Right kidney (tissue), 1 donor: ENCODE data around the gene PIGU.
"Not testable (repeated sequence)": the region's sequence is repeated elsewhere in the genome, so short reads cannot be mapped to it uniquely, and the experiment has no call there.

Experiments
- DNase-seq: peaks from one replicate; pipeline ENCODE4 v3.0.0-alpha.2; 2016

Gene PIGU

GRCh38 chr20:34535857-34536256, 141.0 kb downstream of the PIGU start:
- no peak for DNase-seq

DNA sequence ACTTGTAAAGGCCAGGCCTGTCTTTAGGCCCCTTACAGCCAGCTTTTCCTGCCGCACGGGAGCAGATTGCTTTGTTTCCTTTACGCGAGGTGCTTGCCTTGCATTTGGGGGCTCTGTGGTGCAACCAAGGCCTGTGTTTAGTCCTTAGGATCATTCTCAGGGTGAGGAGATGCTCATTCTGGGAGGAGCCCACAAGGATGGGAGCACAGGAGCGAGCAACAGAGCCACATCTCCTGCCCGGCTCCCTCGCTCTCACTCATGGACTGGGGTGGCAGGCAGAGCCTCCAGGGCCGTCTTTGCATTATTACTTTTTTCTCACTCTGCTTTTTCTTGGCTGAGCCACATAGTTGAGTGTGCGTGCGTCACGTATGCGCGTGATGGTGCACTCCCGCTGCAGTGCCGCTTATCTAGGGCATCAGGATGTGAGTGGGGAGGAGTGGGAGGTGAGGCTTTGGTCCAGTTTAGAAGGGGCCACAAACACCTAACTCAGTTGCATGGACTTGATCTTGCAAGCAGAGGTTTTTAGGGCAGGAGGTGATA, 141.5 kb downstream of the PIGU start:
- no peak for DNase-seq

- DNase-seq = no peak
Observed at GRCh38 chr20:34534391-34535165, 142.3 kb downstream of the PIGU start.

DNA sequence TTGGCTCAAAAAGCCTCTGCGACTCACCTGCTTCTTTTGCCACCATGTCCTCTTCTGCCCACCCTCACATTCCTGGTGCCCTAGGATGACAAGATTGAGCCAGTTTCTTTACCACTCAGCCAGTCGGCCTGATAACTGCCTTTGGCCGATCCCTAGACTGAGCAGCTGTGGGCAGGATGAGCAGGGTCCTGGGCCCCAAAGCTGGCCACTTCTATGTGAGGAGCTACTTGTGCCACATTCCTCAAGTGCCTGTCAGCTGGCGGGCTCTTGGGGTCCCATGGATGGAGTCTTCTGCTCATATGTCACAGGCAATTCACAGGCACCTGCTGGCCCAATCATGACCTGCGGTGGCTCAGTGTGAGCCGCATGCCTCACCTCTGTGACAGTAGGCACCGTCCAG, 144.1 kb downstream of the PIGU start:
- no peak for DNase-seq

- no peak for DNase-seq
Observed at GRCh38 chr20:34532320-34532719, 144.6 kb downstream of the PIGU start.

- DNase-seq = no peak
Observed at GRCh38 chr20:34531608-34532265, 145.2 kb downstream of the PIGU start.

GRCh38 chr20:34530342-34530741, 146.6 kb downstream of the PIGU start:
- no peak for DNase-seq

DNA sequence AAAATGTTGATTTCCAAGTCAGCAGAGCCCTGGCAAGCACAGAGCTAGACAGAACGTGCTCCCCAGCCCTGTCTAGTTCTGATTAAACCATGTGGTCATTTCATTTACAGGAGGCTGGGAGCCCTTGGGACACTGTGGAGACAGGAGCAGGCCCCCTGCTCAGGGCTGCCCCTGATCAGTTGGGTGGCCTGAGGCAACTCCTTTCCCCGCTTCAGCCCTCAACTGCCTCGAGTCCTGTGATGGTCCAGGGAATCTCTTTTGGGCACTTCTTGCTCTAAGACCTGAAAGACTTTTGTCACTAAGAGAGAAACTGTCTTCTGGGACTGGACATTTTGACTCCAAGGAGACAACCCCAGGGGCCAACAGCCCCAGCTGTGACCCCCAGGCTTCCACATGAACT, 147.2 kb downstream of the PIGU start:
- no peak for DNase-seq

GRCh38 chr20:34528921-34529297, 148.0 kb downstream of the PIGU start:
- no peak for DNase-seq

GRCh38 chr20:34527016-34527415, 149.9 kb downstream of the PIGU start:
- no peak for DNase-seq

DNA sequence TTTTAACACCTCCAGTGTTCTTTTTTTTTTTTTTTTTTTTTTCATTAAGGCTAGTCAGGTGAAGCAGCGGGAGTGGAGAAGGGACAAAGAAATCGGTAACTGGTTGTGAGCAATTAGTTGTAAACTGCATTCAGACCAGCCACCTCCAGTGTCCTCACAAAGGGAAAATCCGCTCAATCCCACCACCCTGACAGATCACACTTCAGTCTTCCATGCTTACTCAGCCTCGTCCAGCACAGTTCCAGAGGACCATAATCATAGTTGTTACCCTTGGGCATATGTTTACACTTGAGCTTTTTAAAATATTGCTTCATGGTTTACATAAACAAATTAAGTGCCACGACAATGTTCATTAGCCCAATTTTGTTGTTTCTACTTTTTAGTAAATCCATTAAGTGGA, 150.4 kb downstream of the PIGU start:
- DNase-seq = no peak

- DNase-seq = no peak
Observed at GRCh38 chr20:34525709-34526416, 151.0 kb downstream of the PIGU start.

DNA sequence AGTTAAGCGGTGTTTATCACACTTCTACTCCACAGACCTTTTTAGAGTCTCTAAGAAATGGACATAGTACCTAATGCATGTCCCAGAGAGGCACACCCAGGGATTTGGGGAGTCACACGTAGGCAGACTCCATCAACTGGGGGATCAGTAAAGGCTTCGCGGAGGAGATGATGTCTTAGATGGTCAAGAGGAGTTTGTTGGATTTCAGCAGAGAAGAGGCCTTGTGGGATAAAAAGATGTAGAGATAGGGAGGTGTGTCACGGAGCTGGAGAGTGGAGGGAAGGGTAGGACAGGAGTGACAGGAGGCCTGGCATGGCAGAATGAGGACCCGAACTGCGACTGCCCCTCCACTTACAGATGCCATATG, 151.6 kb downstream of the PIGU start:
- no peak for DNase-seq

DNA sequence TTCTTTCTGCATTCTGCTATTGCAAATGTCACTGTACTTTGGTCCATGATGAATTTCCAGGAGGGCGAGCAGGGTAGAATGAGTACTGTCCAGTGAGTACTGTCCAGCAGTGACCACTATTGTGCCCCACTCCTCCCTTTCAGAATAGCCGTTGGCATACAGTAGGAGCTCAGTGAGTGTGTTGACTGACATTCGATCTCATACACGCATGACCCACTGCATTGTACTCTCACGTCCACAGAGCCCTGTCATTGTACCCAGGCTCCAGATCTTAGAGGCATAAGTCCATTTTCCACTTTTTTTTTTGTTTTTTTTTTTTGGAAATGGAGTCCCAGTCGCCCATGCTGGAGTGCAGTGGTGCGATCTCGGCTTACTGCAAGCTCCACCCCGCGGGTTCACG, 152.5 kb downstream of the PIGU start:
- DNase-seq = no peak

GRCh38 chr20:34522969-34523871, 153.7 kb downstream of the PIGU start:
- no peak for DNase-seq

DNA sequence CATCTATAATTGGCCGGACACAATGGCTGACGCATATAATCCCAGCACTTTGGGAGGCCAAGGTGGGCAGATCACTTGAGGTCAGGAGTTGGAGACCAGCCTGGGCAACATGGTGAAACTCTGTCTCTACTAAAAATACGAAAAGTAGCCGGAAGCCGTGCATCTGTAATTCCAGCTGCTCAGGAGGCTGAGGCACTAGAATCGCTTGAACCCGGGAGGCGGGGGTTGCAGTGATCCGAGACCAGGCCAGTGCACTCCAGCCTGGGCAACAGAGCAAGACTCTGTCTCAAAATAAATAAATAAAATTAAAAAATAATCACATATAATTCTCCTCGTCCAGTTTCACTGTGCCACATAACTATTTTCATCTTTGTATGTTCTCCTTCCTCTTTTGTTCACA, 157.1 kb downstream of the PIGU start:
- not testable (repeated sequence) for DNase-seq

DNA sequence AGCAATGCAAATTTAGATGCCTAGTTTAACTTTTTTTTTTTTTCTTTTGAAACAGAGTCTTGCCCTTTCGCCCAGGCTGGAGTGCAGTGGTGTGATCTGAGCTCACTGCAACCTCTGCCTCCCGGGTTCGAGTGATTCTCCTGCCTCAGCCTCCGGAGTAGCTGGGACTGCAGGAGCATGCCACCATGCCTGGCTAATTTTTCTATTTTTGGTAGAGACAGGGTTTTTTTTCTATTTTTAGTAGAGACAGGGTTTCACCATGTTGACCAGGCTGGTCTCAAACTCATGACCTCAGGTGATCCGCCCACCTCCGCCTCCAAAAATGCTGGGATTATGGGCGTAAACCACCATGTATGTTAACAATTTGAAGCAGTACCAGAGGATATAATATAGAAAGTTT, 158.0 kb downstream of the PIGU start:
- DNase-seq = not testable (repeated sequence)

- no peak for DNase-seq
Observed at GRCh38 chr20:34517114-34517505, 159.8 kb downstream of the PIGU start.

GRCh38 chr20:34516247-34517113, 160.4 kb downstream of the PIGU start, which contains the start of gene DYNLRB1:
TSS of gene DYNLRB1 (plus strand) at chr20:34516422. CDS start at chr20:34516459, 37 bp downstream.
- peak; percentile 99 for DNase-seq

DNA sequence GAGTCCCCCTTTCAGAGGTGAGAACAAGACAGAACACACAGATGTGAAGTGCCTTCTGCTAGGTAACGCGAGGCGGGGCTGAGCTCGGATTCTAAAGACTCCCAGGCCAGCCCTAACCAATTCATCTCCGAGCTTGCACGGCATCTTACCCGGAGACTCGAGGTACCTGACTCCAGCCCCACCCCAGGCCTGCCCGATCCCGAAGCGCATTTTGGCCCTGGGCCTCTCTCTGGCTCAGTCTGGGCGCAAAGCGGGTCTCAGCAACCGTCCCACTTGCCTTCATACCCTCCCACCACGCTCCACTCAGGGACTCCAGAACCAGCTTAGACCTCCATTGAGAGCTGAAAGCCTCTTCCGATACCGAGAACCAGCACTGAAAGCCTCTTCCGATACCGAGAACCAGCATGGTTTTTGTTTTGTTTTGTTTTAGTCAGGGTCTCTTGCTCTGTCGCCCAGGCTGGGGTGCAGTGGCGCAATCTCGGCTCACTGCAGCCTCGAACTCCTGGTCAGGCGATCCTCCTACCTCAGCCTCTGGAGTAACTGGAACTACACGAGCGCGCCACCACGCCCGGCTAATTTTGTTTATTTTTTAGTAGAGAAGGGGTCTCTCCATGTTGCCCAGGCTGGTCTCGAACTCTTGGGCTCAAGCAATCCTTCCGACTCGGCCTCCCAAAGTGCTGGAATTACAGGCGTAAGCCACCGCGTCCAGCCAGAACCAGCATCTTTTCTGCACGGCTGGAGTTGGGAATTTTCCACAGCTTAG, 161.2 kb downstream of the PIGU start:
- peak; percentile 74 for DNase-seq
